ENCODE data around the gene PDAP1. TPM values are rescaled to one million over a fixed set of nuclear protein-coding genes. Genes with fewer than 3 reads are reported as not detected.

PDAP1 gene
- total and polyA plus RNA-seq, 4 donors = 11.6 to 83.6 (median 31.5) TPM

- Histone ChIP-seq H3K9ac (ENCODE audit: low read depth in 1 of 2, low read length in 2 of 2) (no peak overlapping the region), H3K4me3 (ENCODE audit: low read depth in 1 of 3, low read length in 3 of 3) (no peak overlapping the region), H3K9me3 (ENCODE audit: control insufficient read depth in 4 of 4, low read length in 3 of 4) (no peaks in the 10 kb centered on the region), H3K27me3 (ENCODE audit: control insufficient read depth in 4 of 4, insufficient read depth in 4 of 4, low read length in 3 of 4) (no peaks in the 10 kb centered on the region), H3K4me1 (ENCODE audit: control insufficient read depth in 4 of 4, insufficient read depth in 4 of 4, low read length in 3 of 4) (peaks cover 0 to 3% (median 0%) of the 10 kb centered on the region in 4 donors), H3K27ac (ENCODE audit: low read depth in 1 of 2, low read length in 2 of 2) (no peak overlapping the region), H3K36me3 (ENCODE audit: control insufficient read depth in 4 of 4, insufficient read depth in 3 of 4, low read depth in 1 of 4, low read length in 3 of 4) (peaks cover 27 to 65% (median 37%) of the 10 kb centered on the region in 4 donors)
- TF ChIP-seq RXRA (IDR thresholded peaks at IDR 0.05) = no peak
- TF ChIP-seq EGR1 (IDR thresholded peaks at IDR 0.05; ENCODE audit: low read depth in 2 of 2) = no peak
- no peak for TF ChIP-seq SP1 (IDR thresholded peaks at IDR 0.05)
- WGBS = 86% methylated on average over 26 of the region's 26 CpGs
- DNase-seq (ENCODE audit: low spot score) = no peak
These were observed 49.5 kb upstream of the PDAP1 start for GRCh38 chr7:99457650-99458493.

- Histone ChIP-seq H3K4me1 (ENCODE audit: control insufficient read depth in 4 of 4, insufficient read depth in 4 of 4, low read length in 3 of 4) (no peaks in the 10 kb centered on the region), H3K9me3 (ENCODE audit: control insufficient read depth in 4 of 4, low read length in 3 of 4) (no peaks in the 10 kb centered on the region), H3K9ac (ENCODE audit: low read depth in 1 of 2, low read length in 2 of 2) (no peak overlapping the region), H3K36me3 (ENCODE audit: control insufficient read depth in 4 of 4, insufficient read depth in 3 of 4, low read depth in 1 of 4, low read length in 3 of 4) (peaks cover 27 to 68% (median 36%) of the 10 kb centered on the region in 4 donors), H3K27me3 (ENCODE audit: control insufficient read depth in 4 of 4, insufficient read depth in 4 of 4, low read length in 3 of 4) (no peaks in the 10 kb centered on the region), H3K4me3 (ENCODE audit: low read depth in 1 of 3, low read length in 3 of 3) (no peak overlapping the region), H3K27ac (ENCODE audit: low read depth in 1 of 2, low read length in 2 of 2) (no peak overlapping the region)
- DNase-seq (ENCODE audit: low spot score) = no peak
- WGBS = 89% methylated on average over 6 of the region's 6 CpGs
- TF ChIP-seq SP1 (IDR thresholded peaks at IDR 0.05) = no peak
- no peak for TF ChIP-seq RAD21 (IDR thresholded peaks at IDR 0.05)
- no peak for TF ChIP-seq YY1 (IDR thresholded peaks at IDR 0.05)
- TF ChIP-seq ZBTB33 (IDR thresholded peaks at IDR 0.05) = no peak
- no peak for TF ChIP-seq REST (IDR thresholded peaks at IDR 0.05)
- TF ChIP-seq, protein P1, sequence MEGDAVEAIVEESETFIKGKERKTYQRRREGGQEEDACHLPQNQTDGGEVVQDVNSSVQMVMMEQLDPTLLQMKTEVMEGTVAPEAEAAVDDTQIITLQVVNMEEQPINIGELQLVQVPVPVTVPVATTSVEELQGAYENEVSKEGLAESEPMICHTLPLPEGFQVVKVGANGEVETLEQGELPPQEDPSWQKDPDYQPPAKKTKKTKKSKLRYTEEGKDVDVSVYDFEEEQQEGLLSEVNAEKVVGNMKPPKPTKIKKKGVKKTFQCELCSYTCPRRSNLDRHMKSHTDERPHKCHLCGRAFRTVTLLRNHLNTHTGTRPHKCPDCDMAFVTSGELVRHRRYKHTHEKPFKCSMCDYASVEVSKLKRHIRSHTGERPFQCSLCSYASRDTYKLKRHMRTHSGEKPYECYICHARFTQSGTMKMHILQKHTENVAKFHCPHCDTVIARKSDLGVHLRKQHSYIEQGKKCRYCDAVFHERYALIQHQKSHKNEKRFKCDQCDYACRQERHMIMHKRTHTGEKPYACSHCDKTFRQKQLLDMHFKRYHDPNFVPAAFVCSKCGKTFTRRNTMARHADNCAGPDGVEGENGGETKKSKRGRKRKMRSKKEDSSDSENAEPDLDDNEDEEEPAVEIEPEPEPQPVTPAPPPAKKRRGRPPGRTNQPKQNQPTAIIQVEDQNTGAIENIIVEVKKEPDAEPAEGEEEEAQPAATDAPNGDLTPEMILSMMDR (IDR thresholded peaks at IDR 0.05; ENCODE audit: low read depth, low read length, missing input control) = no peak
- no peak for TF ChIP-seq ATF3 (IDR thresholded peaks at IDR 0.05)
- no peak for TF ChIP-seq FOXA2 (IDR thresholded peaks at IDR 0.05)
- no peak for TF ChIP-seq HNF4A (conservative IDR thresholded peaks at IDR 0.05)
- no peak for TF ChIP-seq EGR1 (IDR thresholded peaks at IDR 0.05; ENCODE audit: low read depth in 2 of 2)
- TF ChIP-seq MAX (IDR thresholded peaks at IDR 0.05) = no peak
- TF ChIP-seq RXRA (IDR thresholded peaks at IDR 0.05) = no peak
- no peak for TF ChIP-seq GABPA (IDR thresholded peaks at IDR 0.05 in 1 of 2, conservative IDR thresholded peaks at IDR 0.05 in 1 of 2)
- TF ChIP-seq JUND (IDR thresholded peaks at IDR 0.05) = no peak
These were observed 48.8 kb upstream of the PDAP1 start for GRCh38 chr7:99457050-99457649.

All from liver (tissue), 9 donors.